Right atrium auricular region (tissue), 2 donors: ENCODE results near the gene AGAP5. TPM values are rescaled to one million over a fixed set of nuclear protein-coding genes. Genes with fewer than 3 reads are reported as not detected.

Experiments used
- DNase-seq: peaks from one replicate; pipeline ENCODE4 v3.0.0-alpha.2; 2019; ENCODE audit warnings: low spot score
- H3K27ac ChIP-seq, 2 donors: fragments of 200-600 bp; sonication (generic); 1 replicate in 1 of 2; 2 replicates in 1 of 2; pipeline ENCODE4 v1.5.1; 2016 to 2019
- H3K27me3 ChIP-seq, 2 donors: fragments of 200-600 bp; sonication (generic); one replicate each; pipeline versions ENCODE4 v1.5.1 to v1.6.0; 2017 to 2019
- H3K36me3 ChIP-seq: fragments of 200-600 bp; sonication (generic); one replicate; pipeline ENCODE4 v1.5.1; 2016
- H3K4me1 ChIP-seq, 2 donors: fragments of 200-600 bp; sonication (generic); one replicate each; pipeline versions ENCODE4 v1.5.1 to v1.6.0; 2017 to 2019
- H3K4me3 ChIP-seq, 2 donors: fragments of 200-600 bp; sonication (generic); 1 replicate in 1 of 2; 2 replicates in 1 of 2; pipeline ENCODE4 v1.5.1; 2017 to 2019; ENCODE audit warnings: mild to moderate bottlenecking in 1 of 2, moderate library complexity in 1 of 2
- H3K9me3 ChIP-seq, 2 donors: fragments of 200-600 bp; sonication (generic); one replicate each; pipeline ENCODE4 v1.5.1; 2019
- CTCF ChIP-seq, 2 donors: fragments of 200-600 bp; sonication (generic); IDR thresholded peaks; one replicate each; pipeline ENCODE4 v1.5.1; 2019; ENCODE audit warnings: antibody characterized with exemption in 2 of 2
- total RNA-seq, 2 donors: library from RNA; depleted of rRNA; stranded (reverse); fragments of >200 nt; gene quantifications; one replicate each; pipeline ENCODE4 v1.1.0, GENCODE V29; 2016

AGAP5 gene
- total RNA-seq, 2 donors from 2014 or later = 1.5 to 1.9 TPM

GRCh38 chr10:73734796-73735305 lies 36.9 kb upstream of the AGAP5 start:
- Histone ChIP-seq H3K27me3 (no peaks in the 10 kb centered on the region), H3K36me3 (peaks cover 18% of the 10 kb centered on the region), H3K27ac (no peak overlapping the region), H3K4me1 (peaks cover 0 to 39% of the 10 kb centered on the region in 2 donors), H3K9me3 (no peaks in the 10 kb centered on the region), H3K4me3 (no peak overlapping the region)
- TF ChIP-seq CTCF (IDR thresholded peaks at IDR 0.05) = no peak
- no peak for DNase-seq

DNA sequence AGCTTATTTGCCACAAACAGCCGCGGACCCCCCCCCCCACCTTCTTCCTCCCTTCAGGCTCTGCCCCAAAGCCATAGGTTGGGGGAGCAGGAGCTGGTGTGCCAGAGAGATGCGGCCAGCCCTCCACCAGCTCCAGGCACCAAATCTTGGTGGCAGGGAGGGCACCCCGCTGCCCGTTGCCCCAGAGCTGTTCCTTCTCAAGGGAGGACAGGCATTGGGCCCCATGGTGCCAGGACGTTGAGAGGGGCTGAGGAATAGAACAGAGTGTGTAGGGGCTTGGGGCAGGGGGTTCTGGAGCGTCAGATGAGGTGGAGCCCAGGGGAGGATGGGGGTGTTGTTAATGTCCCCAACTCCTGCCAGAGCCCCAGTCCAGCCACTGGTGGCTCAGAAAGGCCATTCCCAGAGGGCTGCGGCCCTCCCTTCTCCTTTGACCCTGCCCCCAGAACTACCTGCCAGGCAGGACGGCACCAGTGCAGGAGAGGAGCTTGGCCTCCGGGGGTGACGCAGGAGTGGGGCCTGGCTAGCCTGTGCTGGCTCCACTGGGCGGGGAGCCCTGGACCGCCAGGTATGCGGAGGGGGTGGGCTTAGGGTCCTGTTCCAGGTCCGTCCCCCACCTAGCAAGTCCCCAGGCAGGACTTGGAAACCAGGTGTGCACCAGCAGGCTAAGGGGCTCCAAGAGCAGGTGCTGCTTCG lies 36.3 kb upstream of the AGAP5 start:
- Histone ChIP-seq H3K36me3 (peaks cover 18% of the 10 kb centered on the region), H3K27ac (no peak overlapping the region), H3K4me1 (peaks cover 0 to 43% of the 10 kb centered on the region in 2 donors), H3K9me3 (no peaks in the 10 kb centered on the region), H3K4me3 (no peak overlapping the region), H3K27me3 (no peaks in the 10 kb centered on the region)
- no peak for DNase-seq
- no peak for TF ChIP-seq CTCF (IDR thresholded peaks at IDR 0.05)

DNA sequence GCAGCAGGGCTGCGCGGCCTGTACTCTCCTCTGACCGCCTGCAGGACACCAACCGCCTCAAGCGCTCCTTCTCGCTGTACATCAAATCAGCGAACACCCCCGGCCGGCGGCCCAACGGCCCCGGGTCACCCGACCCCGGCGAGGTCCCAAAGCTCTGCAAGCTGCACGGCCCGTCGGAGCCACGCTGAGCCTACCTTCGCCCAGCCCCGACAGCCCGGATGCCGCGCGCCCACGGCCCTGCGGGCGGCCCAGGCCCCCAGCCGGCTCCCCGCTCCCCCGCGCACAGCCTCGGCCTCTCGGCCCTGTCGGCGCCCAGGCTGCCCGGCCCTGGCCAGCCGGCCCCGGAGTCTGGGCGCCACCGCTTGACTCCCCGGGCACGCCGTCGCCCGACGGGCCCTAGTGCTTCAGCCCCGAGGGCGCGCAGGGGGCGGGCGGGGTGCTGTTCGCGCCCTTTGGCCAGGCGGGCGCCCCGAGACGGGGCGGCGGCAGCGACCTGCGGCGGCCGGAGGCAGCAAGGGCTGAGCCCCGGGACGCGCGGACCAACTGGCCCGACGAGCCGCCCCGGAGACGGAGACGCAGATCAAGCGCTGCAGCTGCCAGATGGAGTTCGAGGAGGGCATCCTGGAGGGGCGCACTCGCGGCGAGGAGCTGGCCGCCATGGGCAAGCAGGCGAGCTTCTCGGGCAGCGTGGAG lies 35.2 kb upstream of the AGAP5 start:
- no peaks in the 10 kb centered on the region for H3K9me3 ChIP-seq
- peaks cover 18% of the 10 kb centered on the region for H3K36me3 ChIP-seq
- no peaks in the 10 kb centered on the region for H3K27me3 ChIP-seq
- peaks cover 0 to 49% of the 10 kb centered on the region in 2 donors for H3K4me1 ChIP-seq
- no peak overlapping the region for H3K27ac ChIP-seq
- no peak for DNase-seq
- TF ChIP-seq CTCF (IDR thresholded peaks at IDR 0.05) = no peak
- peak overlapping the region in 1 of 2 donors; percentile 3 for H3K4me3 ChIP-seq

DNA sequence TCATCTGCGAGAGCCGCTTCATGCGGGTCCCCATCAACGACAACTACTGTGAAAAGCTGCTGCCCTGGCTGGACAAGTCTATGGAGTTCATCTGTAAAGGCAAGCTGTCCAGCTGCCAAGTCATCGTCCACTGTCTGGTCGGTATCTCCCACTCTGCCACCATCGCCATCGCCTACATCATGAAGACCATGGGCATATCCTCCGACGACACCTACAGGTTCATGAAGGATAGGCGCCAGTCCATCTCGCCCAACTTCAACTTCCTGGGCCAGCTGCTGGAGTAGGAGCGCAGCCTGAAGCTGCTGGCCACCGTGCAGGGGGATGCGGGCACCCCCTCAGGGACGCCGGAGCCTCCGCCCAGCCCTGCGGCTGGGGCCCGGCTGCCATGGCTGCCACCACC lies 34.5 kb upstream of the AGAP5 start:
- peaks cover 15% of the 10 kb centered on the region for H3K36me3 ChIP-seq
- no peak overlapping the region for H3K27ac ChIP-seq

More for the DNA sequence above, 34.5 kb upstream of the AGAP5 start:
- Histone ChIP-seq H3K9me3 (no peaks in the 10 kb centered on the region), H3K27me3 (no peaks in the 10 kb centered on the region), H3K4me1 (peaks cover 0 to 49% of the 10 kb centered on the region in 2 donors), H3K4me3 (peak overlapping the region in 1 of 2 donors; percentile 3)
- no peak for DNase-seq
- TF ChIP-seq CTCF (IDR thresholded peaks at IDR 0.05) = no peak
